ENCODE measurements around the gene RNF11.
A peak's percentile ranks its signal among the peaks of the same experiment; 100 is the strongest.
"Not testable (repeated sequence)": the region's sequence is repeated elsewhere in the genome, so short reads cannot be mapped to it uniquely, and the experiment has no call there.

The RNF11 gene

GRCh38 chr1:51235673-51236530, at the start of gene RNF11:
RNF11 (plus strand) TSS chr1:51236273; CDS start chr1:51236757, 484 bp downstream.
- DNase-seq, result peak; percentile 97

- DNase-seq, result no peak
Measured at GRCh38 chr1:51188230-51188629, 47.8 kb upstream of the RNF11 start.

GRCh38 chr1:51189421-51190073, 46.5 kb upstream of the RNF11 start:
- DNase-seq, result peak; percentile 77

GRCh38 chr1:51190961-51191360, 45.1 kb upstream of the RNF11 start:
- no peak for DNase-seq

GRCh38 chr1:51192213-51192843, 43.7 kb upstream of the RNF11 start:
- DNase-seq, result peak; percentile 76 to 77

GRCh38 chr1:51193564-51193963, 42.5 kb upstream of the RNF11 start:
- no peak for DNase-seq

GRCh38 chr1:51203121-51203873, 32.8 kb upstream of the RNF11 start:
- DNase-seq, result no peak

GRCh38 chr1:51203874-51204245, 32.2 kb upstream of the RNF11 start:
- DNase-seq, result no peak

GRCh38 chr1:51210055-51210454, 26.0 kb upstream of the RNF11 start:
- DNase-seq, result no peak

GRCh38 chr1:51210676-51211075, 25.4 kb upstream of the RNF11 start:
- no peak for DNase-seq

GRCh38 chr1:51214615-51215131, 21.4 kb upstream of the RNF11 start:
- no peak for DNase-seq

- DNase-seq, result no peak
Measured at GRCh38 chr1:51215169-51215568, 20.9 kb upstream of the RNF11 start.

- DNase-seq, result no peak
Measured at GRCh38 chr1:51216631-51217030, 19.4 kb upstream of the RNF11 start.

GRCh38 chr1:51217101-51217500, 19.0 kb upstream of the RNF11 start:
- DNase-seq, result no peak

- no peak for DNase-seq
Measured at GRCh38 chr1:51218570-51218969, 17.5 kb upstream of the RNF11 start.

GRCh38 chr1:51219022-51219421, 17.1 kb upstream of the RNF11 start:
- DNase-seq, result no peak

GRCh38 chr1:51221529-51221928, 14.5 kb upstream of the RNF11 start:
- not testable (repeated sequence) for DNase-seq

- no peak for DNase-seq
Measured at GRCh38 chr1:51222136-51222787, 13.8 kb upstream of the RNF11 start.

GRCh38 chr1:51222809-51223208, 13.3 kb upstream of the RNF11 start:
- DNase-seq, result no peak

- no peak for DNase-seq
Measured at GRCh38 chr1:51224255-51224654, 11.8 kb upstream of the RNF11 start.

- not testable (repeated sequence) for DNase-seq
Measured at GRCh38 chr1:51227231-51227960, 8.7 kb upstream of the RNF11 start.

- DNase-seq, result not testable (repeated sequence)
Measured at GRCh38 chr1:51228471-51228870, 7.6 kb upstream of the RNF11 start.

All from NCI-H2081 (cell line).